ENCODE measurements around the gene IGF1R. TPM values are rescaled to one million over a fixed set of nuclear protein-coding genes. Genes with fewer than 3 reads are reported as not detected.

IGF1R gene
- total and polyA plus RNA-seq, 4 donors, result 17.6 to 34.8 (median 21.0) TPM

DNA sequence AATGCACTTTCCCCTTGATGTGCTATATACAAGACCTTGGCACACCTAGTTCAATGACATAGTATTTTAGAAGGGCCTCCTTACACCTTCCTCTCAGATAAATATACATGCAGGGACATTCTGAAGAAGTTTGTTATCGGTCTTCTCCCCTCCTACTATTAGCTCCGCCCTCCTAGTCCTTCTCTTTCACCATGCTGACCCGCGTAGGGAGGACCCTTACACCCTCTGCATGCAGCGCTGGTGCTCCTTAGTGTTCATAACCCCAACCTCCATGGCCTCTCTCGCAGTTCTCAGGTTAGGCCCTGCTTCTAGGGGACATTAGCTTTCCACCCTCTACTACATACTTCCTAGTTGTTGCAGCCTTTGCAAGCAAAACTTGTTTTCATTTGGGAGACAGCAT is 212.8 kb downstream of the IGF1R start:
- Histone ChIP-seq H3K4me3 (ENCODE audit: low read depth, low read length) (no peak overlapping the region), H3K4me1 (ENCODE audit: control insufficient read depth, insufficient read depth, low read length) (peaks cover 12% of the 10 kb centered on the region), H3K27me3 (ENCODE audit: control insufficient read depth, insufficient read depth, low read length) (no peaks in the 10 kb centered on the region), H3K36me3 (ENCODE audit: control insufficient read depth, insufficient read depth, low read length) (no peaks in the 10 kb centered on the region), H3K27ac (ENCODE audit: low read depth, low read length) (no peak overlapping the region), H3K9me3 (ENCODE audit: control insufficient read depth, insufficient read depth, low read length) (no peaks in the 10 kb centered on the region)
- 73% methylated on average over 6 of the region's 6 CpGs for WGBS (ENCODE audit: insufficient coverage)
- no peak for DNase-seq (ENCODE audit: low read depth in 4 of 6, low spot score in 6 of 6)

DNA sequence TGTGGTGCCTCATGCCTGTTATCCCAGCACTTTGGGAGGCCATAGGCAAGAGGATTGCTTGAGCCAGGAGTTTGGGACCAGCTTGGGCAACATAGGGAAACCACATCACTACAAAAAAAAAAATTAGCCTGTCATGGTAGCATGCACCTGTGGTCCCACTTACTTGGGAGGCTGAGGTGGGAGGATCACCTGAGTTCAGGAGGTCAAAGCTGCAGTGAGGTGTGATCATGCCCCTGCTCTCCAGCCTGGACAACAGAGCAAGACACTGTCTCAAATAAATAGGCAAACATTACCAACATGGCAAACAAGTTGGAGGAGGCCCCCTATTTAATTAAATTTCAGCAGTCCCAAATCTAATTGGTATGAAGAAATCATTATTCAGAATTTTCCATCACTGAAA is 215.6 kb downstream of the IGF1R start:
- Histone ChIP-seq H3K9me3 (ENCODE audit: control insufficient read depth, insufficient read depth, low read length) (no peaks in the 10 kb centered on the region), H3K4me1 (ENCODE audit: control insufficient read depth, insufficient read depth, low read length) (peaks cover 14% of the 10 kb centered on the region), H3K27ac (ENCODE audit: low read depth, low read length) (no peak overlapping the region)

DNA sequence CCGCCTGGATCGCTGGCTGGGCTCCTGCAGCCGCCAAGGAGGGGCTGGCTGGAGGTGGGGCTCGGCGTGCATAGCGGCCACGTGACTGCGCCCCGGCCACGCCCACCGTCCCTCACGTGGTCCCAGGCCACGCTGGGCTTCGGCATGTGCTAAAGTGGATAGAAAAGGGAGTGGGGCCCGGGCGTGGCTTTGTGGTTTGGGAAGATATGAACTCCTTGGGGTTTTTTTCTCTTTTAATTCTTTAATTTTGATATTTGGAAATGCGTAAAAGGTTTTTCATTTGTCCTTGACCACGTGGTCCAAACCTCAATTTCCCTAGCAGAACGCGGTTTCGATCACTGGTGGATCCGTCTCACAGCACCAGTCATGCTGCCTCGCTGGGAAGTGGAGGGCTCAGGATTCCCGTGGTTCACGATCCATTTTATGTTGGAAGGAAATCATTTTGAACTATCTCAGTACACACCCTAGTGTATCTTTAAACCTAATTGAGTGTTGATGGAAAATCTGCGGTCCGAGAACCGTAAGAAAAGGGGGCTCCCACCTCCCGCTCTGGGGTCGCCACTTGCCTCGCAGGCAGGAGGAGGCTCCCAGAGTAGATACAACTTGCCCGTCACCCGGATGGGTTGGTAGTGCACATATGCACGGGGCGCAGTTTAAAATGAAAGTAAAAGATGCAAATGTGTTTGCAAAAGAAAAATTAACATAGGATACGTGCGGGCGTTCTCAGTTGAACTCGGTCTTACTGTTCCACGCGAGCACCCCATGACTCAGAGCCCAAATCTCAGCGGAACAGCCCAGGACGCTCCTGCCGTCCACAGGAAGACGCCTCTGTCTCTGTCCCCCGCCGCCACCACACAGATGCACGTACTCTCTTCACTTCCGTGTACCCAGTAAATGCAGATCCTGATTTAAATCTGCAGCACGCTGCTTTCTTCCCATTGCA is 217.3 kb downstream of the IGF1R start:
- DNase-seq (ENCODE audit: low read depth in 4 of 6, low spot score in 6 of 6), result peak in 2 of 6 donors; percentile 83
- 33% methylated on average over 28 of the region's 50 CpGs for WGBS (ENCODE audit: insufficient coverage)
- no peaks in the 10 kb centered on the region for H3K27me3 ChIP-seq (ENCODE audit: control insufficient read depth, insufficient read depth, low read length)
- no peaks in the 10 kb centered on the region for H3K36me3 ChIP-seq (ENCODE audit: control insufficient read depth, insufficient read depth, low read length)
- peaks cover 14% of the 10 kb centered on the region for H3K4me1 ChIP-seq (ENCODE audit: control insufficient read depth, insufficient read depth, low read length)
- H3K4me3 ChIP-seq (ENCODE audit: low read depth, low read length), result peak overlapping the region; percentile 53
- H3K27ac ChIP-seq (ENCODE audit: low read depth, low read length), result peak overlapping the region; percentile 67
- H3K9me3 ChIP-seq (ENCODE audit: control insufficient read depth, insufficient read depth, low read length), result no peaks in the 10 kb centered on the region

More for the DNA sequence above, 215.6 kb downstream of the IGF1R start:
- no peak for DNase-seq (ENCODE audit: low read depth in 4 of 6, low spot score in 6 of 6)
- Histone ChIP-seq H3K36me3 (ENCODE audit: control insufficient read depth, insufficient read depth, low read length) (no peaks in the 10 kb centered on the region), H3K4me3 (ENCODE audit: low read depth, low read length) (no peak overlapping the region), H3K27me3 (ENCODE audit: control insufficient read depth, insufficient read depth, low read length) (no peaks in the 10 kb centered on the region)

GRCh38 chr15:98866511-98866910 is 218.2 kb downstream of the IGF1R start:
- Histone ChIP-seq H3K36me3 (ENCODE audit: control insufficient read depth, insufficient read depth, low read length) (no peaks in the 10 kb centered on the region), H3K9me3 (ENCODE audit: control insufficient read depth, insufficient read depth, low read length) (no peaks in the 10 kb centered on the region), H3K27ac (ENCODE audit: low read depth, low read length) (peak overlapping the region; percentile 67), H3K4me3 (ENCODE audit: low read depth, low read length) (peak overlapping the region; percentile 53), H3K4me1 (ENCODE audit: control insufficient read depth, insufficient read depth, low read length) (peaks cover 14% of the 10 kb centered on the region), H3K27me3 (ENCODE audit: control insufficient read depth, insufficient read depth, low read length) (no peaks in the 10 kb centered on the region)
- 20% methylated on average over 6 of the region's 11 CpGs for WGBS (ENCODE audit: insufficient coverage)
- DNase-seq (ENCODE audit: low read depth in 4 of 6, low spot score in 6 of 6), result peak in 2 of 6 donors; percentile 46 to 68

GRCh38 chr15:98868564-98868963 is 220.2 kb downstream of the IGF1R start:
- Histone ChIP-seq H3K27me3 (ENCODE audit: control insufficient read depth, insufficient read depth, low read length) (no peaks in the 10 kb centered on the region), H3K27ac (ENCODE audit: low read depth, low read length) (no peak overlapping the region), H3K36me3 (ENCODE audit: control insufficient read depth, insufficient read depth, low read length) (no peaks in the 10 kb centered on the region), H3K4me3 (ENCODE audit: low read depth, low read length) (no peak overlapping the region), H3K4me1 (ENCODE audit: control insufficient read depth, insufficient read depth, low read length) (peaks cover 14% of the 10 kb centered on the region), H3K9me3 (ENCODE audit: control insufficient read depth, insufficient read depth, low read length) (no peaks in the 10 kb centered on the region)
- WGBS (ENCODE audit: insufficient coverage), result 65% methylated on average over 5 of the region's 6 CpGs
- DNase-seq (ENCODE audit: low read depth in 4 of 6, low spot score in 6 of 6), result no peak

DNA sequence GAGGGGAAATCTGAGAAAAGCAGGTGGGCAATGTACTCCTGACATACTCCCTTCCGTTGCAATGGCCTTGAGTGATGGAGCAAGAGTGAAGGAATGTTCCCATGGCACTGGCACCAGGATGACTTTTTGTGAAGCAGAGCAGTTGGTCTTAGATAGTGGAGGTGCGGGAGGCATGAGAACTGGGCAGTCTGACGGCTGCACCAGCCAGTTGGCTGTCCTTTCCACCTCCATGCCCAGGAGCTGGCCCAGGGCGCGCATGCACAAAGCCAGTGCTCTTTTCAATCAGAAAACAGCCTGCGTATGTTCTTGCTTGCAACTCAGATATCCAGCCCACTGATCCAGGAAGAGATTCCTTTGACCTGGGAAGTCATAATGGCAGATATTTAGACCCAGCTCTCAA is 222.4 kb downstream of the IGF1R start:
- H3K27me3 ChIP-seq (ENCODE audit: control insufficient read depth, insufficient read depth, low read length), result no peaks in the 10 kb centered on the region
- no peak overlapping the region for H3K27ac ChIP-seq (ENCODE audit: low read depth, low read length)
- peaks cover 21% of the 10 kb centered on the region for H3K4me1 ChIP-seq (ENCODE audit: control insufficient read depth, insufficient read depth, low read length)
- 80% methylated on average over 6 of the region's 6 CpGs for WGBS (ENCODE audit: insufficient coverage)
- H3K9me3 ChIP-seq (ENCODE audit: control insufficient read depth, insufficient read depth, low read length), result no peaks in the 10 kb centered on the region
- H3K36me3 ChIP-seq (ENCODE audit: control insufficient read depth, insufficient read depth, low read length), result no peaks in the 10 kb centered on the region
- H3K4me3 ChIP-seq (ENCODE audit: low read depth, low read length), result no peak overlapping the region
- no peak for DNase-seq (ENCODE audit: low read depth in 4 of 6, low spot score in 6 of 6)

DNA sequence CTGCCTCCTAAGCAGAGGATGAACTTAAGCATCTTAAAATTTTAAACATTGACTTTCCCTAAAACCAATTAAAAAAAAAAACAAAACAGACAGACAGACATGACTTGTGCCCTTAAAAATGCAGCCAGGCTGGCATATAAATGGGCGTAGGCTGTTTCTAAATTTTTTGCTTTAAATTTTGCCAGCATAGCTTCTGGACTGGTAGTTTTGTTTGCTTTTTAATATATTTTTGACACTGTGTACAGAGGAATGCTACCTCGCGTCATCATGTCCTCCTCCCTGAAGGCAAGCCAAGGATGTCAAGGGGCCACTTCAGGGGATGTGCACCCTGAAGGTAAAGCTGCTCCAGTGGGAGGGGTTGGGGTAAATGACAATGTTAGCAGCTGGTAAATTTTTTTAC is 224.4 kb downstream of the IGF1R start:
- Histone ChIP-seq H3K27me3 (ENCODE audit: control insufficient read depth, insufficient read depth, low read length) (no peaks in the 10 kb centered on the region), H3K9me3 (ENCODE audit: control insufficient read depth, insufficient read depth, low read length) (no peaks in the 10 kb centered on the region), H3K36me3 (ENCODE audit: control insufficient read depth, insufficient read depth, low read length) (no peaks in the 10 kb centered on the region), H3K4me3 (ENCODE audit: low read depth, low read length) (no peak overlapping the region), H3K4me1 (ENCODE audit: control insufficient read depth, insufficient read depth, low read length) (peaks cover 13% of the 10 kb centered on the region), H3K27ac (ENCODE audit: low read depth, low read length) (no peak overlapping the region)
- no CpG with 5 or more reads among the region's 3 CpGs for WGBS (ENCODE audit: insufficient coverage)
- no peak for DNase-seq (ENCODE audit: low read depth in 4 of 6, low spot score in 6 of 6)

- Histone ChIP-seq H3K4me3 (ENCODE audit: low read depth, low read length) (no peak overlapping the region), H3K27ac (ENCODE audit: low read depth, low read length) (no peak overlapping the region)
Observed at GRCh38 chr15:98873441-98874218, 225.3 kb downstream of the IGF1R start.

DNA sequence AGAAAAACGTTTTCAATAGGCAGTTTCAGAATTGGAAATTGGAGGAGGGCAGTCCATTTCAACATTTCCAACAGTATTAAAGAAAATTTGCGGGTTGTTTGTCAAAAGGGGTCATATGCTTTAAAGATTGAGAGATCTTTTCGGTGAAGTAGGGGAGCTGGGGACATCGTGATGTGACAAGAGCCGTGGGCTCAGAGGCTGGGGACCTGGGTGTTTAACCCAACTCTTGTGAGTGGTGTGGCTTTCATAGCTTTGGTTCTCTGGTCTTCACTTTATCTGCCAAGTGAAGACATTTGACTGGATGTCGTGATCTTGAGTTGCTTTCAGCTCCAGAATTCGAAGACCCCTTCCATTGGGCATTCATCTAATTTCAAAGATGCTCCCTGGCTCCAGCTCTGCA is 226.0 kb downstream of the IGF1R start:
- Histone ChIP-seq H3K36me3 (ENCODE audit: control insufficient read depth, insufficient read depth, low read length) (no peaks in the 10 kb centered on the region), H3K4me3 (ENCODE audit: low read depth, low read length) (no peak overlapping the region), H3K27ac (ENCODE audit: low read depth, low read length) (no peak overlapping the region), H3K9me3 (ENCODE audit: control insufficient read depth, insufficient read depth, low read length) (no peaks in the 10 kb centered on the region), H3K4me1 (ENCODE audit: control insufficient read depth, insufficient read depth, low read length) (peaks cover 13% of the 10 kb centered on the region), H3K27me3 (ENCODE audit: control insufficient read depth, insufficient read depth, low read length) (no peaks in the 10 kb centered on the region)
- WGBS (ENCODE audit: insufficient coverage), result 93% methylated on average over 3 of the region's 7 CpGs
- DNase-seq (ENCODE audit: low read depth in 4 of 6, low spot score in 6 of 6), result no peak

More at GRCh38 chr15:98873441-98874218, 225.3 kb downstream of the IGF1R start:
- Histone ChIP-seq H3K9me3 (ENCODE audit: control insufficient read depth, insufficient read depth, low read length) (no peaks in the 10 kb centered on the region), H3K27me3 (ENCODE audit: control insufficient read depth, insufficient read depth, low read length) (no peaks in the 10 kb centered on the region), H3K36me3 (ENCODE audit: control insufficient read depth, insufficient read depth, low read length) (no peaks in the 10 kb centered on the region), H3K4me1 (ENCODE audit: control insufficient read depth, insufficient read depth, low read length) (peaks cover 13% of the 10 kb centered on the region)
- WGBS (ENCODE audit: insufficient coverage), result 48% methylated on average over 9 of the region's 12 CpGs
- peak in 1 of 6 donors; percentile 49 for DNase-seq (ENCODE audit: low read depth in 4 of 6, low spot score in 6 of 6)
